Bronchial epithelial cell (primary cell): Measurements from ENCODE around the gene AXL. TPM values are rescaled to one million over a fixed set of nuclear protein-coding genes. Genes with fewer than 3 reads are reported as not detected.

ENCODE experiments used
- DNase-seq: peaks from one replicate; pipeline ENCODE4 v3.0.0-alpha.2; 2010; ENCODE audit warnings: low read depth
- FAIRE-seq: peaks from 2 replicates; lab custom pipeline; 2011; peaks lifted over from hg19 to GRCh38; lab: Jason Lieb, UNC
- H3K27me3 ChIP-seq: 2 replicates; pipeline ENCODE4 v1.5.1; 2011; ENCODE audit warnings: low read length; ENCODE audit not compliant: control insufficient read depth, insufficient read depth
- H3K36me3 ChIP-seq: 2 replicates; pipeline ENCODE4 v1.5.1; 2011; ENCODE audit warnings: low read length; ENCODE audit not compliant: control insufficient read depth, insufficient read depth
- H3K4me3 ChIP-seq: 2 replicates; pipeline ENCODE4 v1.5.1; 2011; ENCODE audit warnings: mild to moderate bottlenecking, low read depth, low read length, control low read depth
- total RNA-seq: library from RNA; depleted of rRNA; stranded (reverse); fragments of >200 nt; gene quantifications from 2 replicates; pipeline ENCODE4 v1.2.1, GENCODE V29; 2014
- TF ChIP-seq, protein P1 (sequence below): IDR thresholded peaks from 2 replicates; pipeline ENCODE4 v1.5.1; 2011; ENCODE audit warnings: mild to moderate bottlenecking, moderate library complexity, low read length, control low read depth, inconsistent platforms; ENCODE audit not compliant: insufficient read depth, severe bottlenecking

AXL gene
- total RNA-seq, 1 donor from 2014 or later, result 19.5 TPM

DNA sequence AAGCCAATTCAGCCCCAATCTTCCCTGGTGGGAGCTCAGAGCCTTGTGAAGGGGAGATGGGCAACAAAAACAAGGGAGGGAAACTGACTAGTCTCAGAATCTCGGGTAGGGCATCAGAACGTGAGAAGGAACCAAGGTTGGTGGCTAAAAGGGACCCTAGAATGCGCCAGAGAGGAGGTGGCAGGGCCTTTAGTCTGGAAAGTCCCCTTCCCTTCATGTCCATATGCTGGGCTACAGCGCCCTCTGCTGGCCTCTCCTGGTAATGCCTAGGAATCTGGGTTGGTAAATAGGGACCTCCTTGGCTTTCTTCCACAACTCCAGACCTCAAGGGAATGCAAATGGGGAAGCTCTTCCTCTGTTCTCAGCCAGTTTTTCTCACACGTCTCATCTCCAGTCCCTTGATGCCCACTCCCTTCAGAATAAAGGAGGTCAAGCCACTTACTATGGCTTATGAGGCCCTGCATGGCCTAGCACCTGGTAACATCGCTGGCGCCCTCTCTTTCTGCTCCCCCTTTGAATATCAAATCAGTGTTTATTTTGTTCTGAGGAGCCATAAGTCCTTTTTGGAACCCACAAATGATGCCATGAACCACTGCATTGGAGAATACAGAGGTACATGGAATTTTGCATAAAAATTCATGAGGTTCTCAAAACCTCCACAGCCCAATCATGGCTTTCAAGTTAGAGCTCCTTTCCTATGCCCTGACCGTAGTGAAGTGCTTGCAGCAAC, 89.6 kb downstream of the AXL start:
- DNase-seq, result peak; percentile 79
- TF ChIP-seq, protein P1, sequence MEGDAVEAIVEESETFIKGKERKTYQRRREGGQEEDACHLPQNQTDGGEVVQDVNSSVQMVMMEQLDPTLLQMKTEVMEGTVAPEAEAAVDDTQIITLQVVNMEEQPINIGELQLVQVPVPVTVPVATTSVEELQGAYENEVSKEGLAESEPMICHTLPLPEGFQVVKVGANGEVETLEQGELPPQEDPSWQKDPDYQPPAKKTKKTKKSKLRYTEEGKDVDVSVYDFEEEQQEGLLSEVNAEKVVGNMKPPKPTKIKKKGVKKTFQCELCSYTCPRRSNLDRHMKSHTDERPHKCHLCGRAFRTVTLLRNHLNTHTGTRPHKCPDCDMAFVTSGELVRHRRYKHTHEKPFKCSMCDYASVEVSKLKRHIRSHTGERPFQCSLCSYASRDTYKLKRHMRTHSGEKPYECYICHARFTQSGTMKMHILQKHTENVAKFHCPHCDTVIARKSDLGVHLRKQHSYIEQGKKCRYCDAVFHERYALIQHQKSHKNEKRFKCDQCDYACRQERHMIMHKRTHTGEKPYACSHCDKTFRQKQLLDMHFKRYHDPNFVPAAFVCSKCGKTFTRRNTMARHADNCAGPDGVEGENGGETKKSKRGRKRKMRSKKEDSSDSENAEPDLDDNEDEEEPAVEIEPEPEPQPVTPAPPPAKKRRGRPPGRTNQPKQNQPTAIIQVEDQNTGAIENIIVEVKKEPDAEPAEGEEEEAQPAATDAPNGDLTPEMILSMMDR, result peak; percentile 95
- no peak for FAIRE-seq
- Histone ChIP-seq H3K4me3 (no peak overlapping the region), H3K27me3 (no peaks in the 10 kb centered on the region), H3K36me3 (peaks cover 23% of the 10 kb centered on the region)

DNA sequence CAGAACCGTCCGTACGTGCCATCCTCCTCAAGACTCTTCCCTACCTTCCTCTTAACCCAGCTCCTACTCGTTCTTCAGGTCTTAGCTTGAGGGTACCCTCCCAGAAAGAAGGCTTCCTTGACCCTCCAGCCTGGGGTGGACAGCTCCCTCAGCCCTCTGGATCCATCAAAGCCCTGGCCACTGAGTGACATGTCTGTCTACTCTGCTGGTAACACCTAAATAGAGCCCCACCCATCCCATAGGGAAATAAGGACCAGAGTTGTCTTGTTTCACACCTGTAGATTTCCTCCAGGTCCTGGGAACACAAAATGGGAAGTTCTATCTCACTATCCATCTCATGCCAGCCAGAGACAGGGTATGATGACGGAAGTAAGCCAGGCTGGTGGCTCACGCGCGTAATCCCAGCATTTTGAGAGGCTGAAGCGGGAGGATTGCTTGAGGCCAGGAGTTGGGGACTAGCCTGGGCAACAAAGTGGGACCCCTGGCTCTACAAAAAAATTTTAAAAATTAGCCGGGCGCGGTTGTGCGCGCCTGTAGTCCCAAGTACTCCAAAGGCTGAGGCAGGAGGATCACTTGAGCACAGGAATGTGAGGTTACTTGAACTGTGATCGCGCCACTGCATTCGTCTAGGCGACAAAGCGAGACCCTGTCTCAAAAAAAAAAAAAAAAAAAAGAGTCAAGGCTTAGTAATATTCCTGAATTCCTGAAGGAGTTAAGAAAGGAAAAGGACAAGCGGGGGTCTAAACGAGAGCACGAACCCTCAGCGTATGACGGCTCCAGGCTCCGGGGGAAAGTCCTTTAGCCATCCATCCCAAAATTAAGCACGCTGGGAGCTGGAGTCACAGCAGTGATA, 90.4 kb downstream of the AXL start:
- TF ChIP-seq, protein P1, result no peak
- Histone ChIP-seq H3K36me3 (peaks cover 20% of the 10 kb centered on the region), H3K27me3 (no peaks in the 10 kb centered on the region), H3K4me3 (peak overlapping the region; percentile 58)
- DNase-seq (peak; percentile 35), FAIRE-seq (no peak)

DNA sequence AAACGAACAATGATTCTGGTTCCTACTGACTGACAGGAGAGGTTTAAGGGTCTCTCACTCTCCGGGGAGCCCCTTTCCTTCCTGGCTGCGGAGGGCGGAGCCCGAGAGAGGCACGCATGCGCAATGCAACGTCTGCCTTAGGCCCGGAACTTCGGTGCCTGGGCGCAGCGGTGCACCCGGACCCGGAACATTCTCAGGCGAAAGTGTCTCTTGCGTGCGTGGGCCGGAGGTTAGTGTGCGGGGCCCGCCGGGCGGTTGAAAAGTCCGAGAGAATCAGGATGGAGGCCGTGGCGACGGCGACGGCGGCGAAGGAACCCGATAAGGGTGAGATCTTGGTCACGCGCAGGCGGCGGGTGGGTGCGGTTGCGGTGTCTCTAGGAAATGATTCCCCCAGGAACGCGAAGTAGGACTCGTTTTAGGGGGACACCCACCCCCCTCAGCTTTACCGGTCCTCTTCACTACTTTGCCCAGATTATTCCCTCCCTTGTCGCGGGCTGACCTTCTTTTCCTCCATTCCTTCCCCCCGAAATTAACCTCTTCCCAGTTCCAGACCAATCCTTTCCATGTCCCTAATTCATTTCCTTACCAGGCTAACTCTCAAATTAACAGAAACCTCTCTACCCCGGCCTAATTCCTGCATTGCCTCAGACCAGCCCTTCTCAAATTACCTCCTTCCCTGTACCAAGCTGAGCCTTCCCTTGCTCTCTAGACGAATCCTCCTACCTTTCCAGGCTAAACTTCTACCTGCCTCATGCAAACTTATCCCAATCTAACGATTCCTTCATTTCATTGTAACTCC, 91.2 kb downstream of the AXL start, which contains the start of gene CCDC97:
CCDC97 (plus strand) TSS at position 140 of the 799 bp plus-strand sequence; CDS start at position 279, 139 bp downstream.
- Histone ChIP-seq H3K27me3 (no peaks in the 10 kb centered on the region), H3K4me3 (peak within 1 kb of the TSS; percentile 58), H3K36me3 (peaks cover 15% of the 10 kb centered on the region)
- FAIRE-seq, result no peak
- TF ChIP-seq, protein P1, result no peak
- peak; percentile 66 for DNase-seq

DNA sequence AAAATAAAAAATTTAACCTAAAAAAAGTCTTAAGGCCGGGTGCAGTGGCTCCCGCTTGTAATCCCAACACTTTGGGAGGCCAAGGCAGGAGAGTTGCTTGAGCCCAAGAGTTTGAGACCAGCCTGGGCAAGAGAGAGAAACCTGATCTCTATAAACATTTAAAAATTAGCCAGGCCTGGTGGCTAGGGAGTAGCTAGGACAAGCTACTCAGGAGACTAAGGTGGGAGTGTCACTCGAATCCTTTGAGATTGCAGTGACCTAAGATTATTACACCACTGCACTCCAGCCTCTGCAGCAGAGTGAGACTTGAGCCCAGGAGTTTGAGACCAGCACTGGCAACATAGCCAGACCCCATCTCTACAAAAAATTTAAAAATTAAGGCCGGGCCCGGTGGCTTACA, 92.0 kb downstream of the AXL start:
- Histone ChIP-seq H3K27me3 (no peaks in the 10 kb centered on the region), H3K4me3 (peak overlapping the region; percentile 58), H3K36me3 (peaks cover 13% of the 10 kb centered on the region)
- no peak for DNase-seq
- TF ChIP-seq, protein P1, result no peak
- no peak for FAIRE-seq

Other genes with a start within 250 kb of the AXL start
- not detected in 2 replicates for gene CYP2B6, start 227.9 kb upstream of the AXL start, total RNA-seq
- not detected in 2 replicates for gene CYP2A13, start 130.8 kb upstream of the AXL start, total RNA-seq
- not detected in 2 replicates for gene CYP2F1, start 104.8 kb upstream of the AXL start, total RNA-seq
- gene CYP2S1, start 26.0 kb upstream of the AXL start, total RNA-seq, result 13.3 and 23.4 TPM in 2 replicates
- gene HNRNPUL1, start 45.1 kb downstream of the AXL start, total RNA-seq, result 41.9 and 43.5 TPM in 2 replicates
- gene CCDC97, start 90.9 kb downstream of the AXL start, total RNA-seq, result 7.9 and 12.9 TPM in 2 replicates
- gene TGFB1, start 134.7 kb downstream of the AXL start, total RNA-seq, result 4.5 and 5.2 TPM in 2 replicates
- 1.1 and 1.9 TPM in 2 replicates for gene B9D2, start 144.9 kb downstream of the AXL start, total RNA-seq
- 7.6 and 10.2 TPM in 2 replicates for gene TMEM91, start 157.3 kb downstream of the AXL start, total RNA-seq
- gene EXOSC5, start 178.1 kb downstream of the AXL start, total RNA-seq, result 13.7 and 58.4 TPM in 2 replicates
- gene BCKDHA, start 178.6 kb downstream of the AXL start, total RNA-seq, result 39.6 and 41.6 TPM in 2 replicates
- gene B3GNT8, start 208.2 kb downstream of the AXL start, total RNA-seq, result 3.2 and 14.3 TPM in 2 replicates
- gene DMAC2, start 220.7 kb downstream of the AXL start, total RNA-seq, result 39.5 and 40.2 TPM in 2 replicates
- not detected in 2 replicates for gene ERICH4, start 223.9 kb downstream of the AXL start, total RNA-seq